ENCODE data around the gene ELK4. TPM values are rescaled to one million over a fixed set of nuclear protein-coding genes. Genes with fewer than 3 reads are reported as not detected.

Gene ELK4
- total RNA-seq, 2 donors from 2014 or later, result 18.8 to 19.1 TPM

DNA sequence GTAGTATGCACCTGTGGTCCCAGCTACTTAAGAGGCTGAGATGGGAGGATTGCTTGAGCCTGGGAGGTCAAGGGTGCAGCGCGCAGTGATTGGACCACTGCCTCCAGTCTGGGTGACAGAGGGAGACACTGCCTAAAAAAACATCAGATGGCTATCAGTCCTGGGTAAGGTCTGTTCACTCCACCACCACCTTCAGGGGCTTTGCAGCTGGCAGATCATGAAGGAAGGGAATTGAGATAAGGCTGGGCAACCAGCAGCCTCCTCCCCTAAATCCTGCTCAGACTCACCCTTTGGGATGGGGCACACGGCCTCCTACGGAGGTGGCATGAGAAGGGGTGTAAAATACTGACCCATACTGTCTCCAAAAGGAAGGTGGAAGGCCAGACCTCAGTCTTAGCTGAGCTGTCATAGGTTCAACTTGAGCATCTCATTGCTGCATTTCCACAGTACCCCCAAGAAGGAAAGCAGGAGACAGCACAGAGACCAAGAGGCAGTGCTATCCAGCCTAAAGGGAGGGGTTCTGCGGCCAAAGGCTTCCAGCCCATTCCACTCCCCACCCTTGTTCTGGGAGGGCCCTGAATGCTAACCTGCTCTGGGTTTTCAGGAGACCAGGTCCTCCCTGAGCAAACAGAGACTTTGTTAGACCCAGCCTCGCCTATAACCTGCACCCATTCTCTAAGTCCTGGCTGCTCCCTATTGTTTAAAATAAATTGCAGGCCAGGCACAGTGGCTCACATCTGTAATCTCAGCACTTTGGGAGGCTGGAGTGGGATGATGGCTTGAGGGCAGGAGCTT, 34.8 kb upstream of the ELK4 start:
- TF ChIP-seq, protein P1, sequence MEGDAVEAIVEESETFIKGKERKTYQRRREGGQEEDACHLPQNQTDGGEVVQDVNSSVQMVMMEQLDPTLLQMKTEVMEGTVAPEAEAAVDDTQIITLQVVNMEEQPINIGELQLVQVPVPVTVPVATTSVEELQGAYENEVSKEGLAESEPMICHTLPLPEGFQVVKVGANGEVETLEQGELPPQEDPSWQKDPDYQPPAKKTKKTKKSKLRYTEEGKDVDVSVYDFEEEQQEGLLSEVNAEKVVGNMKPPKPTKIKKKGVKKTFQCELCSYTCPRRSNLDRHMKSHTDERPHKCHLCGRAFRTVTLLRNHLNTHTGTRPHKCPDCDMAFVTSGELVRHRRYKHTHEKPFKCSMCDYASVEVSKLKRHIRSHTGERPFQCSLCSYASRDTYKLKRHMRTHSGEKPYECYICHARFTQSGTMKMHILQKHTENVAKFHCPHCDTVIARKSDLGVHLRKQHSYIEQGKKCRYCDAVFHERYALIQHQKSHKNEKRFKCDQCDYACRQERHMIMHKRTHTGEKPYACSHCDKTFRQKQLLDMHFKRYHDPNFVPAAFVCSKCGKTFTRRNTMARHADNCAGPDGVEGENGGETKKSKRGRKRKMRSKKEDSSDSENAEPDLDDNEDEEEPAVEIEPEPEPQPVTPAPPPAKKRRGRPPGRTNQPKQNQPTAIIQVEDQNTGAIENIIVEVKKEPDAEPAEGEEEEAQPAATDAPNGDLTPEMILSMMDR (IDR thresholded peaks at IDR 0.05), result no peak
- H3K9me3 ChIP-seq, result no peaks in the 10 kb centered on the region
- no peaks in the 10 kb centered on the region for H3K36me3 ChIP-seq
- H3K4me3 ChIP-seq, result no peak overlapping the region
- no peak overlapping the region for H3K27ac ChIP-seq
- no peaks in the 10 kb centered on the region for H3K27me3 ChIP-seq
- DNase-seq (ENCODE audit: low spot score), result no peak
- H3K4me1 ChIP-seq, result peaks cover 0 to 38% of the 10 kb centered on the region in 2 donors

DNA sequence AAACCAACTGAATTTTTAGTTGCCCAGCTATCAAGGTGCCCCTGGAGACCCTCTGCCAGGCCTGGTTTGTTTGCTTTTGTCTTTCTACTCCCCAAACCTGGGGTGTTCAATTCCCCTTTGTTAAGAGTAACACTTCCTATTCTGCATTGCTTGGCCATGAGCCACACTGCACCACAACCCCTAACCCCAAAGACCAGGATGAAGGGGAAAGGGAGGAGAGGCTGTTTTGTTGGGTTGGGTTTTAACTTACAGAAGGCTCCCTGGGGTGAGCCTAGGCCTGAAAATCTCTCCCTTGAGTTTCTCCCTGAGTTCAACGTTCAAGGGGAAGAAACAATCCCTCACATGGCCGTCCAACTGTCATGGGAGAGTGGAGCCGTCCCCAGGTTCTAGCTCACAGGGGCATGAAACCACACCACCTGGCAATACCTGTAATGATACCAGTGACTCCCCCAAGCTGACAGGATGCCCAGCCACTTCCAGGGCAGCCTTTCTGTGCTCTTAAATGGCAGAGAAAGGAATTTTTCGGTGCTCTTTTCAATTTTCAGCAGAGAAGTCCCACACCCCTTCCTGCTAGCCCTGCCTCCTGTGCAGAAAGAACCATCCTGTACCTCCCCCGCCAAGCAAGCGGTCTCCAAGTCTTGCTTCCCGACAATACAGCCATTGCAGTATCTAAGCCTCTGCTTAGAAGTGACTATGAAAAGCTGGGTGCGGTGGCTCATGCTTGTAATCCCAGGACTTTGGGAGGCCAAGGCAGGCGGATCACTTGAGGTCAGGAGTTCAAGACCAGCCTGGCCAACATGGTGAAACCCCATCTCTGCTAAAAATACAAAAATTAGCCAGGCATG, 33.6 kb upstream of the ELK4 start:
- Histone ChIP-seq H3K9me3 (no peaks in the 10 kb centered on the region), H3K4me1 (peaks cover 0 to 29% of the 10 kb centered on the region in 2 donors), H3K36me3 (no peaks in the 10 kb centered on the region), H3K27ac (no peak overlapping the region), H3K27me3 (no peaks in the 10 kb centered on the region), H3K4me3 (no peak overlapping the region)
- TF ChIP-seq, protein P1 (IDR thresholded peaks at IDR 0.05), result no peak
- DNase-seq (ENCODE audit: low spot score), result no peak

DNA sequence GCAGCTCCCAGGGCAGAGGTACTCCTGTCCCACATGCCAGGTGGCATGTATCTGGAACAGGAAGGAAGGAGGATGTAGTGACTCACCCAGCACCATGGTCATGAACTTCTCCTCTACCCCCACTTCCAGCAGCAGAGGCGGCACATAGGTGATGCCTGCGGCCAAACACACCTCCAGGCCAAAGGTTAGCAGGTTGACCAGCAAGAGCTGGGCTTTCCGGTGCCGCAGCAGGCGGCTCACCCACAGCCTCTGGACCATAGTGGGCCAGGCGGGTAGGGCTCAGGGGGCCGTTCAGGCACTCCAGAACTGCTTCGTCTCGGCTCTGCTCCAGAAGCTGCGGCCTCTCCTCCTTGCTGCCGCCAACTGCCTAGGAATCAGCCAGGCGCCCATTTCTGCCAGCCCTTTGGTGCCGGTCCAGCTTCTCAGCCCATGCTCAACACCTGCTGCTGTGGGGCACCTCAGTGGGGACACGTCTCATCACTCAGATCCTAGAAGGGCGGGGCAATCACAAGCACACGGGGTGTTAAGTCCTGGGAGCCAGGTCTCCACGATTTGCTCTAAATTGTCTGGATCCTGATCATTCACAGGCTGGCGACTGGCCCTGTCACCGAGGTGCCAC, 32.7 kb upstream of the ELK4 start:
- no peaks in the 10 kb centered on the region for H3K27me3 ChIP-seq
- DNase-seq (ENCODE audit: low spot score), result no peak
- no peak overlapping the region for H3K4me3 ChIP-seq
- H3K27ac ChIP-seq, result no peak overlapping the region
- peaks cover 0 to 21% of the 10 kb centered on the region in 2 donors for H3K4me1 ChIP-seq
- no peaks in the 10 kb centered on the region for H3K36me3 ChIP-seq
- no peaks in the 10 kb centered on the region for H3K9me3 ChIP-seq
- TF ChIP-seq, protein P1 (IDR thresholded peaks at IDR 0.05), result no peak

DNA sequence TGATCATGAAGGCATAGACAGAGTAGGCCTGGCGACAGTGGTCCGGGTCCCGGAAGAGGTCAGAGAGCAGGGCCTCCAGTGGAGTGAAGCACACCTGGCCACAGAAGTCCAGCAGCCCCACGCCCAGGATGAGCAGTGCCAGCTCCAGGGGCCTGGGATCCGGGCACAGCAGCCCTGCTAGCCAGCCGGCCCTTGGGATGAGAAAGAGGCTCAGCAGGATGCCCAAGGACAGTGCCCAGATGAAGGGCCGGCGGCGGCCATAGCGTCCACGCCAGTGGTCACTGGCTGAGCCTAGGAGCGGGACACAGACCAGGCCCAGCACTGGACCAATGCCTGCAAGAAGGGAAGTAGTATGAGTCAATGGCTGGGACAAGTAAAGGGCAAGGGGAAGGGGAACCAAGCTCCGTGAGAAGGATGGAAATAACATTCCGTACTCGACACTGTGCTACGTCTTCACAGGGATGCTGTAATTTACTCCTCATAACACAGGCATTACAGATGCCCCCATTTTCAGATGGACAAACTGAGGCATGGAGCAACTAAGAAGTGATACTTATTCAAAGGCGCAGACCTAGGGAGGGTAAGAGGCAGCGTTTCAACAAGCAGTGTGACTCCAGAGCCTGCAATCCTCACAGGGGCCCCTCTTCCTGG, 31.6 kb upstream of the ELK4 start:
- Histone ChIP-seq H3K36me3 (no peaks in the 10 kb centered on the region), H3K27ac (no peak overlapping the region), H3K9me3 (no peaks in the 10 kb centered on the region), H3K4me3 (no peak overlapping the region), H3K4me1 (peaks cover 0 to 19% of the 10 kb centered on the region in 2 donors), H3K27me3 (no peaks in the 10 kb centered on the region)
- TF ChIP-seq, protein P1 (IDR thresholded peaks at IDR 0.05), result no peak
- no peak for DNase-seq (ENCODE audit: low spot score)

DNA sequence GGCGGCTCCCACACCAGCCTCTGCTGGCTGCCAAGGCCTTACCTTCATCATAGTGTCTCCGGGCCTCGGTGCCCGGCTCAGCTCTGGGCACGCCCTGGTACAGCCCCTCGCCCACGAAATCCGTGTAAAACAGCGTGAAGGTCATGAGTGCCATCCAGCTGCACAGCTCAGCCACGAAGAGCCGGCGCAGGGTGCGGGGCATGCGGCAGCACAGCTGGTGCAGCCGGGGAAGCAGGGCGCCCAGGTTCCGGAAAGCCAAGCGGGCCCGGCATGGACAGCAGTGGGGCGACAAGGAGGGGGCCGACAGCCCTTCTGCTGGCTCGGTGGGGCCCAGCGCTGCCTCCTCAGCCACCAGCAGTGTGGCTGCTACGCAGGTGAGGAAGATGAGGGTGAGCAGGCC, 31.0 kb upstream of the ELK4 start:
- TF ChIP-seq, protein P1 (IDR thresholded peaks at IDR 0.05), result no peak
- no peaks in the 10 kb centered on the region for H3K9me3 ChIP-seq
- H3K4me3 ChIP-seq, result no peak overlapping the region
- H3K27ac ChIP-seq, result no peak overlapping the region
- H3K27me3 ChIP-seq, result no peaks in the 10 kb centered on the region
- H3K4me1 ChIP-seq, result peaks cover 0 to 15% of the 10 kb centered on the region in 2 donors
- no peaks in the 10 kb centered on the region for H3K36me3 ChIP-seq
- DNase-seq (ENCODE audit: low spot score), result no peak

Data from right atrium auricular region (tissue), 2 donors.